T-helper 2 cell treated with Interferon-gamma antibody and Interleukin-4, amounts not matched to agents 5 μg/mL and 100 μg/mL, for 36 hours (primary cell): ENCODE results near the gene MAP4K4.
A peak's percentile ranks its signal among the peaks of the same experiment; 100 is the strongest.

Experiments
- DNase-seq: peaks from one replicate; pipeline ENCODE4 v3.0.0; 2021; ENCODE audit warnings: low spot score
- H3K27ac Mint-ChIP-seq: one replicate; pipeline ENCODE4 v1.8.0; 2021; ENCODE audit warnings: mild to moderate bottlenecking, mixed read lengths
- H3K27me3 Mint-ChIP-seq: one replicate; pipeline ENCODE4 v1.8.0; 2021; ENCODE audit warnings: low read depth, mixed read lengths
- H3K36me3 Mint-ChIP-seq: one replicate; pipeline ENCODE4 v1.8.0; 2021; ENCODE audit warnings: low read depth, mixed read lengths
- H3K4me1 Mint-ChIP-seq: one replicate; pipeline ENCODE4 v1.8.0; 2021; ENCODE audit warnings: low read depth, mixed read lengths
- H3K4me3 Mint-ChIP-seq: one replicate; pipeline ENCODE4 v1.8.0; 2022; ENCODE audit warnings: mild to moderate bottlenecking, moderate library complexity, mixed read lengths
- H3K9me3 Mint-ChIP-seq: one replicate; pipeline ENCODE4 v1.8.0; 2021; ENCODE audit warnings: mixed read lengths

The MAP4K4 gene

GRCh38 chr2:101828673-101829334 is 131.3 kb downstream of the MAP4K4 start:
- no peaks in the 10 kb centered on the region for H3K9me3 Mint-ChIP-seq
- H3K27me3 Mint-ChIP-seq: no peaks in the 10 kb centered on the region
- H3K36me3 Mint-ChIP-seq: peaks cover 42% of the 10 kb centered on the region
- peak overlapping the region; percentile 14 for H3K4me3 Mint-ChIP-seq
- peaks cover 54% of the 10 kb centered on the region for H3K4me1 Mint-ChIP-seq
- DNase-seq: no peak
- peak overlapping the region; percentile 39 for H3K27ac Mint-ChIP-seq

- Mint-ChIP-seq H3K9me3 (no peaks in the 10 kb centered on the region), H3K27me3 (no peaks in the 10 kb centered on the region), H3K27ac (no peak overlapping the region), H3K36me3 (peaks cover 44% of the 10 kb centered on the region), H3K4me3 (no peak overlapping the region), H3K4me1 (peaks cover 55% of the 10 kb centered on the region)
- no peak for DNase-seq
Observed at GRCh38 chr2:101829429-101829828, 131.9 kb downstream of the MAP4K4 start.

- Mint-ChIP-seq H3K27me3 (no peaks in the 10 kb centered on the region), H3K4me1 (peaks cover 55% of the 10 kb centered on the region), H3K27ac (peak overlapping the region; percentile 12), H3K4me3 (no peak overlapping the region), H3K9me3 (no peaks in the 10 kb centered on the region), H3K36me3 (peaks cover 46% of the 10 kb centered on the region)
- no peak for DNase-seq
Observed at GRCh38 chr2:101830146-101830545, 132.6 kb downstream of the MAP4K4 start.

- H3K36me3 Mint-ChIP-seq: peaks cover 47% of the 10 kb centered on the region
- DNase-seq: peak; percentile 34
- no peaks in the 10 kb centered on the region for H3K9me3 Mint-ChIP-seq
- H3K27ac Mint-ChIP-seq: no peak overlapping the region
- H3K27me3 Mint-ChIP-seq: no peaks in the 10 kb centered on the region
- no peak overlapping the region for H3K4me3 Mint-ChIP-seq
- H3K4me1 Mint-ChIP-seq: peaks cover 55% of the 10 kb centered on the region
Observed at GRCh38 chr2:101830555-101830954, 133.0 kb downstream of the MAP4K4 start.

GRCh38 chr2:101831351-101831865 is 133.9 kb downstream of the MAP4K4 start:
- peak; percentile 51 for DNase-seq
- Mint-ChIP-seq H3K36me3 (peaks cover 49% of the 10 kb centered on the region), H3K9me3 (no peaks in the 10 kb centered on the region), H3K4me3 (no peak overlapping the region), H3K27me3 (no peaks in the 10 kb centered on the region), H3K4me1 (peaks cover 50% of the 10 kb centered on the region), H3K27ac (peak overlapping the region; percentile 71)

GRCh38 chr2:101832114-101832513 is 134.6 kb downstream of the MAP4K4 start:
- DNase-seq: no peak
- Mint-ChIP-seq H3K4me3 (no peak overlapping the region), H3K9me3 (no peaks in the 10 kb centered on the region), H3K36me3 (peaks cover 49% of the 10 kb centered on the region), H3K4me1 (peaks cover 45% of the 10 kb centered on the region), H3K27me3 (no peaks in the 10 kb centered on the region), H3K27ac (no peak overlapping the region)

- no peaks in the 10 kb centered on the region for H3K9me3 Mint-ChIP-seq
- H3K4me1 Mint-ChIP-seq: peaks cover 30% of the 10 kb centered on the region
- no peak overlapping the region for H3K4me3 Mint-ChIP-seq
- peaks cover 54% of the 10 kb centered on the region for H3K36me3 Mint-ChIP-seq
- no peak overlapping the region for H3K27ac Mint-ChIP-seq
- no peak for DNase-seq
- H3K27me3 Mint-ChIP-seq: no peaks in the 10 kb centered on the region
Observed at GRCh38 chr2:101833890-101834523, 136.5 kb downstream of the MAP4K4 start.

GRCh38 chr2:101837354-101837753 is 139.8 kb downstream of the MAP4K4 start:
- no peaks in the 10 kb centered on the region for H3K27me3 Mint-ChIP-seq
- DNase-seq: no peak
- H3K4me3 Mint-ChIP-seq: no peak overlapping the region
- no peak overlapping the region for H3K27ac Mint-ChIP-seq
- H3K36me3 Mint-ChIP-seq: peaks cover 58% of the 10 kb centered on the region
- H3K9me3 Mint-ChIP-seq: no peaks in the 10 kb centered on the region
- peaks cover 13% of the 10 kb centered on the region for H3K4me1 Mint-ChIP-seq

GRCh38 chr2:101841679-101842327 is 144.3 kb downstream of the MAP4K4 start:
- Mint-ChIP-seq H3K27ac (no peak overlapping the region), H3K27me3 (no peaks in the 10 kb centered on the region), H3K4me1 (peaks cover 15% of the 10 kb centered on the region), H3K36me3 (peaks cover 65% of the 10 kb centered on the region), H3K9me3 (no peaks in the 10 kb centered on the region), H3K4me3 (no peak overlapping the region)
- no peak for DNase-seq

GRCh38 chr2:101842471-101842870 is 145.0 kb downstream of the MAP4K4 start:
- H3K27me3 Mint-ChIP-seq: no peaks in the 10 kb centered on the region
- H3K4me3 Mint-ChIP-seq: no peak overlapping the region
- no peaks in the 10 kb centered on the region for H3K9me3 Mint-ChIP-seq
- peaks cover 59% of the 10 kb centered on the region for H3K36me3 Mint-ChIP-seq
- H3K4me1 Mint-ChIP-seq: peaks cover 12% of the 10 kb centered on the region
- H3K27ac Mint-ChIP-seq: no peak overlapping the region
- no peak for DNase-seq

GRCh38 chr2:101843048-101843447 is 145.5 kb downstream of the MAP4K4 start:
- Mint-ChIP-seq H3K4me1 (peaks cover 12% of the 10 kb centered on the region), H3K4me3 (no peak overlapping the region), H3K27me3 (no peaks in the 10 kb centered on the region), H3K36me3 (peaks cover 57% of the 10 kb centered on the region), H3K9me3 (no peaks in the 10 kb centered on the region), H3K27ac (no peak overlapping the region)
- no peak for DNase-seq

GRCh38 chr2:101843471-101843870 is 146.0 kb downstream of the MAP4K4 start:
- Mint-ChIP-seq H3K9me3 (no peaks in the 10 kb centered on the region), H3K4me3 (no peak overlapping the region), H3K36me3 (peaks cover 54% of the 10 kb centered on the region), H3K4me1 (peaks cover 12% of the 10 kb centered on the region), H3K27me3 (no peaks in the 10 kb centered on the region), H3K27ac (no peak overlapping the region)
- DNase-seq: no peak

- Mint-ChIP-seq H3K27me3 (no peaks in the 10 kb centered on the region), H3K27ac (no peak overlapping the region)
- DNase-seq: no peak
Observed at GRCh38 chr2:101844055-101844635, 146.6 kb downstream of the MAP4K4 start.

GRCh38 chr2:101846973-101847372 is 149.5 kb downstream of the MAP4K4 start:
- DNase-seq: no peak
- H3K9me3 Mint-ChIP-seq: no peaks in the 10 kb centered on the region
- H3K36me3 Mint-ChIP-seq: peaks cover 46% of the 10 kb centered on the region
- H3K4me1 Mint-ChIP-seq: peaks cover 8% of the 10 kb centered on the region
- no peak overlapping the region for H3K27ac Mint-ChIP-seq
- no peak overlapping the region for H3K4me3 Mint-ChIP-seq
- H3K27me3 Mint-ChIP-seq: no peaks in the 10 kb centered on the region

More at GRCh38 chr2:101844055-101844635, 146.6 kb downstream of the MAP4K4 start:
- H3K4me1 Mint-ChIP-seq: peaks cover 12% of the 10 kb centered on the region
- no peaks in the 10 kb centered on the region for H3K9me3 Mint-ChIP-seq
- no peak overlapping the region for H3K4me3 Mint-ChIP-seq
- H3K36me3 Mint-ChIP-seq: peaks cover 54% of the 10 kb centered on the region
